T-helper 1 cell treated with Interleukin-12 subunit alpha and Interleukin-12 subunit beta and Interleukin-4 antibody, amounts not matched to agents 30 μg/mL and 1 μg/mL, for 36 hours (primary cell): Measurements from ENCODE around the gene PITPNC1.
"Not testable (repeated sequence)": the region's sequence is repeated elsewhere in the genome, so short reads cannot be mapped to it uniquely, and the experiment has no call there.

Experiments used
- H3K27ac Mint-ChIP-seq: one replicate; pipeline ENCODE4 v1.8.0; 2021; ENCODE audit warnings: mild to moderate bottlenecking, mixed read lengths
- H3K27me3 Mint-ChIP-seq: one replicate; pipeline ENCODE4 v1.8.0; 2021; ENCODE audit warnings: low read depth, mixed read lengths
- H3K36me3 Mint-ChIP-seq: one replicate; pipeline ENCODE4 v1.8.0; 2021; ENCODE audit warnings: low read depth, mixed read lengths
- H3K4me1 Mint-ChIP-seq: one replicate; pipeline ENCODE4 v1.8.0; 2021; ENCODE audit warnings: low read depth, mixed read lengths
- H3K4me3 Mint-ChIP-seq: one replicate; pipeline ENCODE4 v1.8.0; 2021; ENCODE audit warnings: mild to moderate bottlenecking, moderate library complexity, mixed read lengths
- H3K9me3 Mint-ChIP-seq: one replicate; pipeline ENCODE4 v1.8.0; 2021; ENCODE audit warnings: mixed read lengths

Gene PITPNC1

GRCh38 chr17:67516571-67516970, 139.5 kb downstream of the PITPNC1 start:
- not testable (repeated sequence) for H3K27me3 Mint-ChIP-seq, H3K9me3 Mint-ChIP-seq, H3K27ac Mint-ChIP-seq, H3K4me3 Mint-ChIP-seq, H3K36me3 Mint-ChIP-seq
- peaks cover 16% of the 10 kb centered on the region for H3K4me1 Mint-ChIP-seq

GRCh38 chr17:67517325-67517724, 140.2 kb downstream of the PITPNC1 start:
- Mint-ChIP-seq H3K27ac (no peak overlapping the region), H3K27me3 (no peaks in the 10 kb centered on the region), H3K4me1 (peaks cover 16% of the 10 kb centered on the region), H3K9me3 (no peaks in the 10 kb centered on the region), H3K36me3 (no peaks in the 10 kb centered on the region), H3K4me3 (no peak overlapping the region)

GRCh38 chr17:67518876-67519275, 141.8 kb downstream of the PITPNC1 start:
- H3K9me3 Mint-ChIP-seq, result no peaks in the 10 kb centered on the region
- H3K4me1 Mint-ChIP-seq, result peaks cover 16% of the 10 kb centered on the region
- no peaks in the 10 kb centered on the region for H3K36me3 Mint-ChIP-seq
- no peak overlapping the region for H3K4me3 Mint-ChIP-seq
- H3K27ac Mint-ChIP-seq, result no peak overlapping the region
- no peaks in the 10 kb centered on the region for H3K27me3 Mint-ChIP-seq

GRCh38 chr17:67519801-67520251, 142.7 kb downstream of the PITPNC1 start:
- no peak overlapping the region for H3K4me3 Mint-ChIP-seq

DNA sequence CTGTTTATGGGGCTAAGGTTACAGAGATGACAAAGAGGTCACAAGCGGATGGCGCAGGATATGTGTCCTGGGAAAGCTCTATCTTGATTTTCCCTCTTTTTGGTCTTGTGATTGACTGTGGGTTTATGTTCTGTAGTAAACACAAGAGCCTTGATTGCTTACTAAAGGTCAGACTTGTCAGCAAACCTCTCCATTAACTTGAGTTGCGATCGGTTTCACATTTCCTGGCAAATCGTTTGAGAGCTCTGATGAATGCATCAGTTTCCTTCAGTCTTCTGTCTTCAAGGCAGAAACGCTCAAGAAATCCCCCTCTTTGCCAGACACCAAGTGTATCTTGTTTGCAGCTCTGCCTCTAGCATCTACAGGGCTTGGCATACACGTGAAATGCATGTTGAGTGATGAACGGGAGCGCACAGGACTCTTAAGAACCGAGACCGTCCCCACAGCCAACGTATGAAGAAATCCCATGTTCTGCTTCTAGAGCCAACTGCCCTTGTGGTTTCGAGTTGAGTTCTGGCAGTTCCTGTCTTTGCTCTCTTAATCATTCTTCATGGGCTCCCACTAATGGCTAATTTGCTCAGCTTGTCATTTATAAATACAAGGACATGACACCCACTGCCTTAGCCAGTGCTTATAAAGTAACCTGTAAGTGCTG, 143.3 kb downstream of the PITPNC1 start:
- no peak overlapping the region for H3K4me3 Mint-ChIP-seq
- H3K4me1 Mint-ChIP-seq, result peaks cover 16% of the 10 kb centered on the region
- H3K9me3 Mint-ChIP-seq, result no peaks in the 10 kb centered on the region
- H3K27me3 Mint-ChIP-seq, result no peaks in the 10 kb centered on the region
- no peaks in the 10 kb centered on the region for H3K36me3 Mint-ChIP-seq
- H3K27ac Mint-ChIP-seq, result no peak overlapping the region

More at GRCh38 chr17:67519801-67520251, 142.7 kb downstream of the PITPNC1 start:
- peaks cover 16% of the 10 kb centered on the region for H3K4me1 Mint-ChIP-seq
- no peaks in the 10 kb centered on the region for H3K9me3 Mint-ChIP-seq
- H3K36me3 Mint-ChIP-seq, result no peaks in the 10 kb centered on the region
- no peaks in the 10 kb centered on the region for H3K27me3 Mint-ChIP-seq
- H3K27ac Mint-ChIP-seq, result no peak overlapping the region

GRCh38 chr17:67520916-67521774, 144.1 kb downstream of the PITPNC1 start:
- Mint-ChIP-seq H3K36me3 (no peaks in the 10 kb centered on the region), H3K4me1 (peaks cover 16% of the 10 kb centered on the region), H3K4me3 (no peak overlapping the region), H3K27me3 (no peaks in the 10 kb centered on the region), H3K9me3 (no peaks in the 10 kb centered on the region), H3K27ac (no peak overlapping the region)

DNA sequence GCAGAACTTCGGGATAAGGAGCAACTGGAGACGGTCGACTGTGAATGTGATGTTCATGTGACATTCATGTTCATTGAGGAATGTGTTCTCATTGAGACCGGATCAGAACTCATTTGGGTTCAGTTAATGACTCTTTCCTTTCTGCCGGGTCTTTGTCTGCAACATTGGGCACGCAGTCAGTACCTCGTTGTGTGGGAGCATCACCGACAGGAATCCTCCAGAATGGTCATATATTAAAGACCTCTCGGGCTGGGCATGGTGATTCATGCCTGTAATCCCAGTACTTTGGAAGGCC, 144.6 kb downstream of the PITPNC1 start:
- Mint-ChIP-seq H3K9me3 (no peaks in the 10 kb centered on the region), H3K27me3 (no peaks in the 10 kb centered on the region), H3K4me1 (peaks cover 16% of the 10 kb centered on the region), H3K27ac (no peak overlapping the region), H3K4me3 (no peak overlapping the region), H3K36me3 (no peaks in the 10 kb centered on the region)

GRCh38 chr17:67523101-67523500, 146.0 kb downstream of the PITPNC1 start:
- peaks cover 16% of the 10 kb centered on the region for H3K4me1 Mint-ChIP-seq
- H3K27ac Mint-ChIP-seq, result no peak overlapping the region
- no peaks in the 10 kb centered on the region for H3K9me3 Mint-ChIP-seq
- H3K27me3 Mint-ChIP-seq, result no peaks in the 10 kb centered on the region
- H3K36me3 Mint-ChIP-seq, result no peaks in the 10 kb centered on the region
- no peak overlapping the region for H3K4me3 Mint-ChIP-seq

GRCh38 chr17:67525239-67526135, 148.4 kb downstream of the PITPNC1 start:
- Mint-ChIP-seq H3K36me3 (no peaks in the 10 kb centered on the region), H3K27ac (no peak overlapping the region), H3K27me3 (no peaks in the 10 kb centered on the region), H3K4me3 (no peak overlapping the region), H3K9me3 (no peaks in the 10 kb centered on the region), H3K4me1 (peaks cover 5% of the 10 kb centered on the region)

- no peaks in the 10 kb centered on the region for H3K9me3 Mint-ChIP-seq
- H3K27ac Mint-ChIP-seq, result no peak overlapping the region
- H3K4me1 Mint-ChIP-seq, result no peaks in the 10 kb centered on the region
- H3K4me3 Mint-ChIP-seq, result no peak overlapping the region
- no peaks in the 10 kb centered on the region for H3K27me3 Mint-ChIP-seq
- H3K36me3 Mint-ChIP-seq, result no peaks in the 10 kb centered on the region
Measured at GRCh38 chr17:67526700-67527099, 149.6 kb downstream of the PITPNC1 start.

GRCh38 chr17:67528751-67529436, 151.8 kb downstream of the PITPNC1 start:
- no peaks in the 10 kb centered on the region for H3K9me3 Mint-ChIP-seq
- no peaks in the 10 kb centered on the region for H3K36me3 Mint-ChIP-seq
- no peak overlapping the region for H3K27ac Mint-ChIP-seq
- H3K4me1 Mint-ChIP-seq, result no peaks in the 10 kb centered on the region
- H3K4me3 Mint-ChIP-seq, result no peak overlapping the region
- no peaks in the 10 kb centered on the region for H3K27me3 Mint-ChIP-seq

DNA sequence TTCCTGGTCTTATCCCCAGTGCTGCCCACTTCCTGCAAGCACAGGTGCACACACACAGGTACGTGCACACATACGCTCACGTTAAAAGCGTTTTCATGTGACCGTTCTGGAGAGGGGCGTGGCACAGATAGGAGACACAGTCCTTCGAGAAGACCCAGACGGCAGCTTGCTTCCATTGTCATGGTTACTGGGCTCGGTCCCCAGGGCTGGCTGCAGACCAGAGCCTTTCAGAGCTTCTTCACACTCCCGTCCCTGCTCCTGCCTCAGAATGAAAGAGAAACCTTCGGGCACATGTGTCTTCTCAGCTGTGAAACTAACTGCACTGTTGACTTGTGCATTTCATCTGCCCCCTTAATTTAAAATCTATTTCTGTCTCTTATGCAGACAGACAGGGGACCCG, 154.2 kb downstream of the PITPNC1 start:
- Mint-ChIP-seq H3K4me3 (no peak overlapping the region), H3K36me3 (peaks cover 5% of the 10 kb centered on the region), H3K27ac (no peak overlapping the region), H3K9me3 (no peaks in the 10 kb centered on the region), H3K27me3 (no peaks in the 10 kb centered on the region), H3K4me1 (no peaks in the 10 kb centered on the region)

DNA sequence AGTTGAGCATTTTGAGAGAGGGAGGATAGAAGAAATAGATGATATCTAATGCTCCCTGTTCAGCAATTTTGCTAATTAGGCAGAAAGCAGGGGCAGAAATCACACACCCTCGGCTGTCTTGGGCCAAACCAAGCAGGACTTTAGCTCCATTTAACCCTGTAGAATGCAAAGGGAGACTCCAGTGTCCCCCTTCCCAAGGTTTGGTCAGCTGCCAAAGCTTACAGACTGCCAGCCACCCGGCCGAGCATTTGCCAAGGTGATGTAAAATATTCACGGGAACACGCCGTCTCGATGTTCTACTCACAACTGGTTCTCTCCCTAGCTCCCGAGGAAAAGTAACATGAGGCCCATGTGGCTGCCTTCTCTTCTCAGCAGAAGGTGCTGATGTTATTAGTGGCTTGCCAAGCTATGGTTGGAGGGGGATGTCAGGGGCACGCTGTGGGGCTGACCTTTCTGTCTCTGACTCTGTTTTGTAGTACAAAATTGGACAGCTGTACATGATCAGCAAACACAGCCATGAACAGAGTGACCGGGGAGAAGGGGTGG, 155.3 kb downstream of the PITPNC1 start:
- no peak overlapping the region for H3K27ac Mint-ChIP-seq
- no peaks in the 10 kb centered on the region for H3K27me3 Mint-ChIP-seq
- H3K4me1 Mint-ChIP-seq, result no peaks in the 10 kb centered on the region
- H3K36me3 Mint-ChIP-seq, result peaks cover 6% of the 10 kb centered on the region
- H3K4me3 Mint-ChIP-seq, result no peak overlapping the region
- H3K9me3 Mint-ChIP-seq, result no peaks in the 10 kb centered on the region

DNA sequence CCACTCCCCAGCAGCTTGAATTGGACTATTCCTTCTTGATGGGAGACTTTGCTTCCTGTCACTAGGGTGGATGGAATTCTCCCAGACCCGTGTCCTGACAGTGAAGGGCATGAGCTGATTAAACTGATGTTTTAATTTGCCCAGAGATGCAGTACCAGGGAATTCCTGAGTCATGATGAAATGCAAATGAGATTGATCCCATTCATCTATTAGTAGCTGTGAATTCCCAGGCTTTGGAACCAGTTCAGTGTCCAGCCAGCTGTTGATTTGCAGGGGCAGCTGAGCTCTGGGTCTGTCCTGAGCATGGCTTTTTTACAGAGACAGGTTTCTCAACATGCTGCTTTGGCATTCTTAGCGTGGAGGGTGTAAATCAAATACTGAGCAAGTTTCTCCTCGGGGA, 157.9 kb downstream of the PITPNC1 start:
- Mint-ChIP-seq H3K27me3 (no peaks in the 10 kb centered on the region), H3K36me3 (peaks cover 6% of the 10 kb centered on the region), H3K4me3 (no peak overlapping the region), H3K9me3 (no peaks in the 10 kb centered on the region), H3K27ac (no peak overlapping the region), H3K4me1 (no peaks in the 10 kb centered on the region)
